HepG2 (cell line): ENCODE data around the gene RNF208. TPM values are rescaled to one million over a fixed set of nuclear protein-coding genes. Genes with fewer than 3 reads are reported as not detected.

Source experiments
- BHLHE40 ChIP-seq: IDR thresholded peaks from 2 replicates; pipeline ENCODE4 v1.6.1; 2011; ENCODE audit warnings: low read length, improper control_type of control experiment
- CBX2 ChIP-seq, 2 experiments: fragments of 200-600 bp in 1 of 2; sonication (generic); formaldehyde crosslinking in 1 of 2; IDR thresholded peaks; 2 replicates each; pipeline versions ENCODE4 v1.7.0 to v1.8.1; 2018 to 2022; ENCODE audit warnings: low read depth in 2 of 2, low read length in 1 of 2, mild to moderate bottlenecking in 1 of 2, missing genetic modification reagents in 1 of 2
- HMG20B ChIP-seq: conservative IDR thresholded peaks from 2 replicates; pipeline ENCODE4 v1.6.1; 2016; ENCODE audit warnings: missing genetic modification reagents, missing compliant biosample characterization
- PRPF4 ChIP-seq: fragments of 200-400 bp; formaldehyde crosslinking; IDR thresholded peaks from 2 replicates; pipeline ENCODE4 v1.6.1; 2016; ENCODE audit warnings: low read length, low read depth; ENCODE audit not compliant: poor library complexity, severe bottlenecking
- SNAI1 ChIP-seq: sonication (generic); formaldehyde crosslinking; IDR thresholded peaks from 2 replicates; pipeline ENCODE4 v1.5.0; 2020; ENCODE audit warnings: mild to moderate bottlenecking, missing genetic modification reagents, borderline replicate concordance
- SNAPC2 ChIP-seq: sonication (generic); formaldehyde crosslinking; IDR thresholded peaks from 2 replicates; pipeline ENCODE4 v1.8.1; 2022; ENCODE audit warnings: mild to moderate bottlenecking, missing genetic modification reagents
- SNAPC4 ChIP-seq: sonication (generic); formaldehyde crosslinking; IDR thresholded peaks from 2 replicates; pipeline ENCODE4 v1.4.0; 2020; ENCODE audit warnings: mild to moderate bottlenecking, missing genetic modification reagents
- SRY ChIP-seq: sonication (generic); formaldehyde crosslinking; IDR thresholded peaks from 2 replicates; pipeline ENCODE4 v1.8.0; 2022; ENCODE audit warnings: mild to moderate bottlenecking, missing genetic modification reagents
- ZBTB44 ChIP-seq: sonication (generic); formaldehyde crosslinking; IDR thresholded peaks from 2 replicates; pipeline ENCODE4 v1.4.0; 2020; ENCODE audit warnings: missing genetic modification reagents
- ZNF142 ChIP-seq: sonication (generic); formaldehyde crosslinking; IDR thresholded peaks from 2 replicates; pipeline ENCODE4 v1.4.0; 2020; ENCODE audit warnings: missing genetic modification reagents
- ZNF329 ChIP-seq: sonication (generic); formaldehyde crosslinking; IDR thresholded peaks from 2 replicates; pipeline ENCODE4 v1.9.0; 2021; ENCODE audit warnings: low read depth, mild to moderate bottlenecking, missing genetic modification reagents
- ZNF704 ChIP-seq: sonication (generic); formaldehyde crosslinking; IDR thresholded peaks from 2 replicates; pipeline ENCODE4 v1.8.1; 2023; ENCODE audit warnings: mild to moderate bottlenecking, inconsistent platforms, moderate library complexity, missing genetic modification reagents, borderline replicate concordance
- ZNF788 ChIP-seq: sonication (generic); formaldehyde crosslinking; IDR thresholded peaks from 2 replicates; pipeline ENCODE4 v1.5.0; 2020; ENCODE audit warnings: mild to moderate bottlenecking, missing genetic modification reagents, borderline replicate concordance
- polyA plus RNA-seq, 8 experiments: library from polyadenylated mRNA; depleted of rRNA in 3 of 8; stranded (reverse) in 7 of 8; unstranded in 1 of 8; fragments of >200 nt; fragmentation: Illumina TruSeq in 4 of 8; extraction: Trizol in 4 of 8; gene quantifications; 2 replicates each; pipeline versions ENCODE4 v1.2.1 to v1.2.3, GENCODE V29; 2011 to 2016; ENCODE audit warnings: low read depth in 4 of 8, missing spikeins in 1 of 8, mixed read lengths in 1 of 8; ENCODE audit not compliant: insufficient read depth in 1 of 8
- total RNA-seq, 5 experiments: library from RNA; depleted of rRNA; stranded (reverse); fragments of >200 nt; fragmentation: Illumina TruSeq; extraction: Trizol; gene quantifications; 2 replicates each; pipeline ENCODE4 v1.2.3, GENCODE V29; 2016; ENCODE audit warnings: low read depth in 1 of 5

The RNF208 gene
- total and polyA plus RNA-seq, 2 of the 13 experiments (the other 11 are each of a cell fraction or from before 2014, with no cell fraction given), result 1.6 to 2.1 TPM

- TF ChIP-seq ZNF704, result peak; percentile 48; the same call in 1 of the 2 replicates
- TF ChIP-seq SNAI1 (CRISPR knock-in tag), result no peak
- no peak for TF ChIP-seq SNAPC4 (CRISPR knock-in tag)
- TF ChIP-seq HMG20B (CRISPR knock-in tag), result no peak
- no peak; the same call in 1 of the 2 replicates for TF ChIP-seq SRY (CRISPR knock-in tag)
- peak; percentile 47; the same call in 1 of the 2 replicates for TF ChIP-seq ZNF788 (CRISPR knock-in tag)
- TF ChIP-seq ZNF142 (CRISPR knock-in tag), result no peak
- TF ChIP-seq ZNF329, result no peak
- no peak; the same call in 1 of the 2 replicates for TF ChIP-seq ZBTB44 (CRISPR knock-in tag)
- no peak for TF ChIP-seq BHLHE40
- TF ChIP-seq CBX2 (IDR thresholded peaks at IDR 0.05; ENCODE audit: low read depth, low read length), result no peak
- TF ChIP-seq CBX2 (CRISPR knock-in tag; IDR thresholded peaks at IDR 0.05; ENCODE audit: low read depth), result no peak
- TF ChIP-seq PRPF4, result no peak
- no peak for TF ChIP-seq SNAPC2
Measured at GRCh38 chr9:137205126-137206069, 16.6 kb downstream of the RNF208 start, which contains the start of the genes NDOR1 and TMEM203 (continued).
